Natural killer cell (primary cell): ENCODE results near the gene MNX1. TPM values are rescaled to one million over a fixed set of nuclear protein-coding genes. Genes with fewer than 3 reads are reported as not detected.

Source experiments
- ATAC-seq, 3 donors: fragments of 150-1000 bp in 2 of 3; fragments of 200-7000 bp in 1 of 3; cut with Tn5 transposase; 1 replicate in 1 of 3; 2 replicates in 2 of 3; pipeline ENCODE4 v1.10.0; 2021; ENCODE audit warnings: mild to moderate bottlenecking in 2 of 3, moderate library complexity in 2 of 3
- DNase-seq, 2 donors: peaks; one replicate each; pipeline versions ENCODE4 v3.0.0 to v3.0.0-alpha.2; 2013 to 2021; ENCODE audit warnings: mixed read lengths in 1 of 2
- H3K27ac ChIP-seq: one replicate; pipeline ENCODE4 v1.5.1; 2013; ENCODE audit warnings: mild to moderate bottlenecking, low read length
- H3K27me3 ChIP-seq: one replicate; pipeline ENCODE4 v1.6.1; 2013; ENCODE audit warnings: low read length; ENCODE audit not compliant: control insufficient read depth, insufficient read depth
- H3K36me3 ChIP-seq: one replicate; pipeline ENCODE4 v1.6.1; 2013; ENCODE audit warnings: low read length; ENCODE audit not compliant: control insufficient read depth, insufficient read depth
- H3K4me1 ChIP-seq: one replicate; pipeline ENCODE4 v1.6.1; 2013; ENCODE audit warnings: low read length; ENCODE audit not compliant: control insufficient read depth, insufficient read depth
- H3K4me3 ChIP-seq: one replicate; pipeline ENCODE4 v1.5.1; 2013; ENCODE audit warnings: low read length
- H3K9me3 ChIP-seq: one replicate; pipeline ENCODE4 v1.6.1; 2013; ENCODE audit warnings: low read length; ENCODE audit not compliant: control insufficient read depth, insufficient read depth
- H3K27ac Mint-ChIP-seq, 2 donors: one replicate each; pipeline ENCODE4 v1.8.0; 2022; ENCODE audit warnings: mild to moderate bottlenecking in 2 of 2, mixed read lengths in 2 of 2, moderate library complexity in 1 of 2
- H3K27me3 Mint-ChIP-seq, 2 donors: one replicate each; pipeline ENCODE4 v1.8.0; 2022; ENCODE audit warnings: low read depth in 2 of 2, mixed read lengths in 2 of 2
- H3K36me3 Mint-ChIP-seq: one replicate; pipeline ENCODE4 v1.8.0; 2022; ENCODE audit warnings: mixed read lengths
- H3K4me1 Mint-ChIP-seq, 2 donors: one replicate each; pipeline ENCODE4 v1.8.0; 2022; ENCODE audit warnings: mixed read lengths in 2 of 2
- H3K4me3 Mint-ChIP-seq: one replicate; pipeline ENCODE4 v1.8.0; 2022; ENCODE audit warnings: mild to moderate bottlenecking, moderate library complexity, mixed read lengths
- H3K9me3 Mint-ChIP-seq, 2 donors: one replicate each; pipeline ENCODE4 v1.8.0; 2022; ENCODE audit warnings: mixed read lengths in 2 of 2
- CTCF ChIP-seq: fragments of 200-600 bp; IDR thresholded peaks from one replicate; pipeline ENCODE4 v1.8.0; 2022; ENCODE audit warnings: antibody characterized with exemption
- WGBS: methylation state at CpG from one replicate; pipeline ENCODE4 v1.1.7; 2013; ENCODE audit warnings: missing lambda C conversion rate; ENCODE audit not compliant: insufficient coverage; 5-methylcytosine and 5-hydroxymethylcytosine counted together
- intact Hi-C: fragments of 100-400 bp; cut with micrococcal nuclease; formaldehyde crosslinking; loops from one replicate; pipeline ENCODE4 v1.14.2; 2022
- total RNA-seq, 4 donors: library from RNA; stranded (reverse); fragments of 120-200 nt in 1 of 4; gene quantifications; one replicate each; pipeline versions ENCODE4 v1.2.3 to v1.2.4, GENCODE V29; 2013 to 2022

MNX1 gene
- total RNA-seq, 3 donors from 2014 or later (not counting 1 experiment from before 2014, with no cell fraction given), result not detected

DNA sequence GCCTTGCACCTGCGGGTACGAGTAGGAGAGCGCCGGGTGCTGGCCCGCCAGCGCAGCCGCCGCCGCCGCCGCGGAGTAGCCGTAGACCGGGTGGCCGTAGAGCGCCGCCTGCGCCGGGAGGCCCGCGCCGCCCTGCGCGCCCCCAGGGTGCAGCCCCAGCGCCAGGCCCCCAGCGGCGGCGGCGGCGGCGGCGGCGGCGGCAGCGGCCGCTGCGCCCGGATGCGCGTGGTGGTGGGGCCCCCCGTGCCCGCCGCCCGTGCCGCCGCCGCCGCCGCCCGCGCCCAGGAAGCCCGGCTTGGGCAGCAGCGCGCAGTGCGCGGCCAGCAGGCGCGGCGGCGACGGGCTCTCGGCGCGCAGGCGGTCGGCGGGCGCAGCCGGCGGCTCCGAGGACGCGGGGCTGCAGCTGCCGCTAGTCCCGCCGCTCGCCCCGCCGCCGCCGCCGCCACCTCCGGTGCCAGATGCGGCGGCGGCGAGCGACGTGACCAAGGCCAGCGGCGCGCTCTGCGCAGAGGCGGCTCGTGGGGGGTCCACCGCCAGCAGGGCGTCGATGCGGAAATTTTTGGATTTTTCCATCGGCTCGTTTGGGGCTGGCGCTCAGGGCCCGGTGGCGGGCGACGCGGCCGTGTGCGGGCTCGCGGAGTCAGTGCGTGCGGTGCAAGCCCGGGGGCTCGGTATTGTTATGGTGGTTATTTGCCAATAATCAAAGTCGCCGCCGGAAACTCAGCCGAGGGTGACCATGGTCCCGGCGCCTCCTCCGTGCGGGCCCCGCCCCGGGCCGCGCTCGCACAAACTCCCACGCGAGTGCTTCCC lies 480 bp downstream of the MNX1 start:
- H3K36me3 Mint-ChIP-seq, result no peaks in the 10 kb centered on the region
- H3K27me3 ChIP-seq, result peaks cover 60% of the 10 kb centered on the region
- DNase-seq (no peak), ATAC-seq (no peak)
- 1% methylated on average over 130 of the region's 130 CpGs for WGBS
- H3K9me3 ChIP-seq, result no peaks in the 10 kb centered on the region
- H3K4me3 ChIP-seq, result peak overlapping the region; percentile 5
- H3K27ac ChIP-seq, result no peak overlapping the region
- peak overlapping the region; percentile 47 for H3K4me3 Mint-ChIP-seq
- H3K27me3 Mint-ChIP-seq, result peaks cover 51 to 56% of the 10 kb centered on the region in 2 donors
- intact Hi-C loops, result no loop called here
- no peak for TF ChIP-seq CTCF
- H3K4me1 Mint-ChIP-seq, result peaks cover 0 to 5% of the 10 kb centered on the region in 2 donors
- H3K36me3 ChIP-seq, result no peaks in the 10 kb centered on the region
- no peak overlapping the region for H3K27ac Mint-ChIP-seq
- H3K4me1 ChIP-seq, result peaks cover 13% of the 10 kb centered on the region
- no peaks in the 10 kb centered on the region for H3K9me3 Mint-ChIP-seq

DNA sequence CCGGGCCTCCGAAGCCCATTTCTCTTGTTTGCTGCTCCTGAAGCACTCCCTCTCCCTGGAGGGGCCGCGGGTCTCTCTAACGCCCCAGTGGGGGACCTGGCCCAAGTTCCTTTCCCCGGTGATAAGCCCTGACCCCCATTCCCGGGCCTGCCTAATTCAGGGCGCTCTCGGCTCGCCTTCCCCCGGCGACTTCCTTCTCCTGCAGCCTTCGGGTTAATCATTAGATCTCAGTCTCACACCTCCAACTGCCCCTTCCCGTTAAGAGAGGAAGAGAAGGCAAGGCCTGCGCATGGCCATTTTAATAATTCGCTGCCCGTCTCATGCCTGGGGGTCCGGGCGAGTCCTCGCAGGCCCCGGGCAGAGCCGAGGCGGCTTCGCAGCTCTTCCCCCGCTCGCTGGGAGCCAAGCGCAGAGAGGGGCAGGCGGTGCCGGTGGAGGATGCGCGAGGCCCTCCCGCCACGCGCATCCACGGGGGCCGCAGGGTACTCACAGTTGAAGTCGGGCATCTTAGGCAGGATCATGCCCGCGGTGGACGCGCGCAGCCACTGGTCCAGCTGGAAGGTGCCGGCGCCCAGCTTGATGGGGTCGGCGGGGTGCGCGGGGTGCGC lies 1.2 kb downstream of the MNX1 start:
- no peak overlapping the region for H3K27ac Mint-ChIP-seq
- 4% methylated on average over 49 of the region's 49 CpGs for WGBS
- Histone ChIP-seq H3K27me3 (peaks cover 58% of the 10 kb centered on the region), H3K4me3 (no peak overlapping the region), H3K27ac (no peak overlapping the region), H3K36me3 (no peaks in the 10 kb centered on the region), H3K4me1 (peaks cover 13% of the 10 kb centered on the region), H3K9me3 (no peaks in the 10 kb centered on the region)
- H3K27me3 Mint-ChIP-seq, result peaks cover 54 to 58% of the 10 kb centered on the region in 2 donors
- H3K4me1 Mint-ChIP-seq, result peaks cover 4 to 5% of the 10 kb centered on the region in 2 donors
- H3K36me3 Mint-ChIP-seq, result no peaks in the 10 kb centered on the region
- intact Hi-C loops, result no loop called here
- DNase-seq, result no peak
- no peak for TF ChIP-seq CTCF
- no peaks in the 10 kb centered on the region for H3K9me3 Mint-ChIP-seq
- peak overlapping the region; percentile 47 for H3K4me3 Mint-ChIP-seq
- ATAC-seq, result no peak

- no peak overlapping the region for H3K27ac Mint-ChIP-seq
- no peaks in the 10 kb centered on the region for H3K36me3 Mint-ChIP-seq
- Histone ChIP-seq H3K27ac (no peak overlapping the region), H3K9me3 (no peaks in the 10 kb centered on the region), H3K27me3 (peaks cover 56% of the 10 kb centered on the region), H3K4me3 (no peak overlapping the region), H3K4me1 (peaks cover 13% of the 10 kb centered on the region), H3K36me3 (no peaks in the 10 kb centered on the region)
- 8% methylated on average over 35 of the region's 35 CpGs for WGBS
- ATAC-seq, result no peak
- peaks cover 50 to 54% of the 10 kb centered on the region in 2 donors for H3K27me3 Mint-ChIP-seq
- peaks cover 4 to 5% of the 10 kb centered on the region in 2 donors for H3K4me1 Mint-ChIP-seq
- intact Hi-C loops, result no loop called here
- DNase-seq, result no peak
- no peaks in the 10 kb centered on the region for H3K9me3 Mint-ChIP-seq
- no peak for TF ChIP-seq CTCF
- H3K4me3 Mint-ChIP-seq, result peak overlapping the region; percentile 50
These were observed 2.0 kb downstream of the MNX1 start for GRCh38 chr7:157008206-157009169.
